GM10266 (cell line): ENCODE measurements around the gene PXT1.
"Not testable (repeated sequence)": the region's sequence is repeated elsewhere in the genome, so short reads cannot be mapped to it uniquely, and the experiment has no call there.

ENCODE experiments used
- DNase-seq: peaks from one replicate; pipeline ENCODE4 v3.0.0; 2012; ENCODE audit errors: extremely low spot score
- TF ChIP-seq, protein P1 (sequence below): IDR thresholded peaks from 2 replicates; pipeline ENCODE4 v1.5.1; 2012; ENCODE audit warnings: mild to moderate bottlenecking, low read depth; ENCODE audit not compliant: control insufficient read depth, insufficient read depth; ENCODE audit errors: missing control alignments

Gene PXT1, protein sequence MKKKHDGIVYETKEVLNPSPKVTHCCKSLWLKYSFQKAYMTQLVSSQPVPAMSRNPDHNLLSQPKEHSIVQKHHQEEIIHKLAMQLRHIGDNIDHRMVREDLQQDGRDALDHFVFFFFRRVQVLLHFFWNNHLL

DNA sequence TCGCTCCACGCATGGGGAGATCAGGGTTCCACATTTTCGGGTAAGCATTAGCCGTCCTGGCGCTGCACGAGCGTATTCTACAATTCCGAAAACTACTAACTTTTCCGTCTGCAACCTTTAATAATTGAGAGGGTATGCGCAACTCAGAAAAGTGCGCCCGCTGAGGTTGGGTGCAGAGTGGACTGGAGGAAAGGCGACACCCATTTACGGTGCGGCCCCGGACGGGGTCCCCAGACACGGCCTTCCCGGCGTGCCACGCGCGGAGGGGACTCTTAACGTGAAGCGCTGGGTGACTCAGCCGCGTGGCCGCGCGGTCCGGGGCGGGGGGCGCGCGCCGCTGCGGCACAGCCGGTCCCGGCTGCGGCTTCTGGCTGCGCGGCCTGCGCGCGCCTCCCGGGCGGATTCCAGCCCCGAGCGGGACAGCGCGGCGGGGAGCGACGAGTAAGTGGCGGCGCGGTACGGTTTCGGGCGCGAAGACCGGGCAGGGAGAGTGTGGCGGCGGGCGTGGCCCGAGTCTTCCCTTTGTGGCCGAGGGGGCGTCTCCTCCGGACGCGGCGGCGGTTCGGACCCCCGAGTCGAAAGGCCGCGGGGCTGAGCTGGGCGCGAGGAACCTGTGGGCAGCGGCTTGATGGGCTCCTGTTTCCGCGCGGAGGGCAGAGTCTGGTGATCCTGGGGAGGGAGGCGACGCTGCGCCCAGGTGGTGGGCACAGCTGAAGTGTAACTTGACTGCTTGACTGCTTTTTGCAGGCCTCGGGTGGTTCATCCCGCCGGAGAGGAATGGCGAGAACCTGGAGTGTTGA, at the start of gene PXT1, which contains the start of gene KCTD20:
Gene PXT1 (minus strand): TSS at position 184 of the 800 bp plus-strand sequence. CDS start 16,772 bp downstream, outside the sequence.
Gene KCTD20 (plus strand): TSS at position 330 of the 800 bp plus-strand sequence. CDS start 27,098 bp downstream, outside the sequence.
- TF ChIP-seq, protein P1, sequence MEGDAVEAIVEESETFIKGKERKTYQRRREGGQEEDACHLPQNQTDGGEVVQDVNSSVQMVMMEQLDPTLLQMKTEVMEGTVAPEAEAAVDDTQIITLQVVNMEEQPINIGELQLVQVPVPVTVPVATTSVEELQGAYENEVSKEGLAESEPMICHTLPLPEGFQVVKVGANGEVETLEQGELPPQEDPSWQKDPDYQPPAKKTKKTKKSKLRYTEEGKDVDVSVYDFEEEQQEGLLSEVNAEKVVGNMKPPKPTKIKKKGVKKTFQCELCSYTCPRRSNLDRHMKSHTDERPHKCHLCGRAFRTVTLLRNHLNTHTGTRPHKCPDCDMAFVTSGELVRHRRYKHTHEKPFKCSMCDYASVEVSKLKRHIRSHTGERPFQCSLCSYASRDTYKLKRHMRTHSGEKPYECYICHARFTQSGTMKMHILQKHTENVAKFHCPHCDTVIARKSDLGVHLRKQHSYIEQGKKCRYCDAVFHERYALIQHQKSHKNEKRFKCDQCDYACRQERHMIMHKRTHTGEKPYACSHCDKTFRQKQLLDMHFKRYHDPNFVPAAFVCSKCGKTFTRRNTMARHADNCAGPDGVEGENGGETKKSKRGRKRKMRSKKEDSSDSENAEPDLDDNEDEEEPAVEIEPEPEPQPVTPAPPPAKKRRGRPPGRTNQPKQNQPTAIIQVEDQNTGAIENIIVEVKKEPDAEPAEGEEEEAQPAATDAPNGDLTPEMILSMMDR, result no peak
- peak; percentile 90 for DNase-seq

DNA sequence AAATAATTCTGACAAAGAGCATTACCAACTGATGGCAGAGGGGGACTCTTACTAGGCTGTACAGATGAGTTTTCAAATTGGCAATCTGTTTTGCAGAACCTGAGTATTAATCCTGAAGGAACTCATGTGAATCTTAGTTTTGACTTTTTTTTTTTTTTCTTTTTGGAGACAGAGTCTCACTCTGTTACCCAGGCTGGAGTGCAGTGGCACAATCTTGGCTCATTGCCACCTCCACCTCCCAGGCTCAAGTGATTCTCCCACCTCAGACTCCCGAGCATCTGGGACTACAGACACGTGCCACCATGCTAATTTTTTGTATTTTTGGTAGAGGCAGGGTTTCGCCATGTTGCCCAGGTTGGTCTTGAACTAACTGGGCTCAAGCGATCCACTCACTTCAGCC, 49.4 kb upstream of the PXT1 start:
- DNase-seq, result no peak
- TF ChIP-seq, protein P1, result no peak

DNA sequence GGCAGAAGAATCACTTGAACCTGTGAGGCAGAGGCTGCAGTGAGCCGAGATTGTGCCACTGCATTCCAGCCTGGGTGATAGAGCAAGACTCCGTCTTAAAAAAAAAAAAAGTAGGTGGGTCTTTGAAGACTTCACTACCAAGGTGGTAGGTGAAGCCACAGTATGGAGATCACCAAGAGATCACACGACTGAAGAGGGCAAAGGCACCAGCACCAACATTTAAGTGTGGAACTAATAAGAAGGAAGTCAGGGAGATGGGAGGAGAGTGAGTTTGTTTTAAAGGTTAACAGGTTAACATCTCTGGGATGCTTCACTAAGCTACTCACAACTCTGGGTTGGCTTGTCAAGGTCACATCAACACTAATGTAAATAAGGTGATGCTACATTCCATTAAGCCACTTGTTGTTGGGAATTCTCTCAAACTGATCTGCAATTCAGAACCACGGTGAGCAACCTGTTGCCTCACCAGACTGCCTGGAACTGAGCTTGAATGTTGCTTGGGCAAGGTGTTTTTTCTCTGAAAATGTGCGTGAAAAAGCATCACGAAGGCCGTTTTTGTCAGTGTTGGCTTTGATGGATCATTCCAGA, 48.8 kb upstream of the PXT1 start:
- DNase-seq, result no peak
- TF ChIP-seq, protein P1, result no peak

DNA sequence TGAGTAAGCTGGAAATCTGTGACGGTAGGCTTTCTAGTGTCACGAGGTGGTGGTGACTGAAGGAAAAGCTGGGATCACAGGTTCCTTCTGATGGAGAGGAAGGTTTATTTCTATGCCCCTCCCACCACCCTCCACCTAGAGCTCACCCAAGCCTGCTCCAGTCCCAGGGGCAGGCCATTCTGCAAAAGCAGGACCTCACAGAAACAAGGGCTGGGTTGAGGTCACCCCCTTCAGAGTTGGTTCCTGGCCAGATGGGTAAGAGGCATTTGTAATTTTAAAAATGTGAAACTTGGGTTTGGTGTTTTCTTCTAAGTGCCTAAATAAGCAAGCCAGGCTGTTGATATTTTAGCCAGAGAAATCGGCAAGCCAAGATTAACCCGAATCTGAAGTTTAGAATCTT, 46.8 kb upstream of the PXT1 start:
- TF ChIP-seq, protein P1, result no peak
- no peak for DNase-seq

DNA sequence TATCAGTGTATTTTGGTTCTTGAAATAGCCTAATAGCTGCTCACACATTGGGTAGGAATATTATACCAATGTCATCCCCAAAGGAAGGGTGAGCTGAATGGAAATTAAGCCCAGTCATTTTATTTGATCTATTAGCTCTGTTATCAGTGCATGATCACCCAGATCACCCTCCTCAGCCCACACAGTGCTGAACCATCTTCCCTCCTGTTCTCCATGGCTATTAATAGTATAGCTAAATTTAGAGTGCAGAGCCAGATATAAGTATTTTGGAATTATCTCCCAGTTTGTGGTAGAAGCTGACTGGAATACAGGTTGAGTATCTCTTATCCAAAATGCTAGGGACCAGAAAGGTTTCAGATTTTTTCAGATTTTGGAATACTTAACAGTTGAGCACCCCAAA, 45.6 kb upstream of the PXT1 start:
- TF ChIP-seq, protein P1, result no peak
- no peak for DNase-seq

DNA sequence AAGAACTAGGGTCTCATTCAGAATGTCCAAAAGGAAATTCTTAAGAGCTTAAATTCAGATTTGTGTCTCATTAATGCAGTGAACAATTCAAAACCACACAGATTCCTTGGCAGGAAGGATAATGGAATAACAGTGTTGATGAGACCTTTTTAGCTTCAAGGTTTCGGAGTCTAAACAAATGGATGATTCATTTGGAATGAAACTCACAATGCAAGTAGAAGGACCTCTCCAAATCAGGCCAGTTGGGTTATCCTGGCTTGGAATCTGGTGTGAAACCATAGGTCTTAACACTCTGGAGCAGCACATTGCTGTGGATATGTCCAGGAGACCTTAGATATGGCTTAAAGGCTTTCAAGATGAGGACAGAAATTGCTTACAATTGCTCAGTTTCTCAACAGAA, 45.0 kb upstream of the PXT1 start:
- no peak for DNase-seq
- TF ChIP-seq, protein P1, result no peak

DNA sequence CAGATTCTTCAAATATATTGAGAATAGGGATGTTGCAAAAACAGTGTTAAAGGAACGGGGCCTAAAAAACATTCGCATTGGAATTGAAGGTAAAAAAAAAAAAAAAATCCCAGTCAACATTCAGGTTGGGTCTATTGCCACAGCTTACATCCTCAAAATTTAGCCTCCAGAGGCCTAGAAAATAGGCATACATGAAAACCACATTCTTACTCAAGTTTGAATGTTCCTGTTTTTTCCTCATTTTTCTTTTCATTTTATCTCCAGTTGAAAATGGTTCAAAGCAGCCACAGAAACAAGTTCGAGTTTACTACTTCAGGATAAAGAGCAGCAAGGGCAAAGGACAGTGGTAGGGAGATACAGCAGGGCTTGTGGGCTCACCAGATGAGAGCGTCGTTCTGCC, 42.1 kb upstream of the PXT1 start:
- TF ChIP-seq, protein P1, result no peak

DNA sequence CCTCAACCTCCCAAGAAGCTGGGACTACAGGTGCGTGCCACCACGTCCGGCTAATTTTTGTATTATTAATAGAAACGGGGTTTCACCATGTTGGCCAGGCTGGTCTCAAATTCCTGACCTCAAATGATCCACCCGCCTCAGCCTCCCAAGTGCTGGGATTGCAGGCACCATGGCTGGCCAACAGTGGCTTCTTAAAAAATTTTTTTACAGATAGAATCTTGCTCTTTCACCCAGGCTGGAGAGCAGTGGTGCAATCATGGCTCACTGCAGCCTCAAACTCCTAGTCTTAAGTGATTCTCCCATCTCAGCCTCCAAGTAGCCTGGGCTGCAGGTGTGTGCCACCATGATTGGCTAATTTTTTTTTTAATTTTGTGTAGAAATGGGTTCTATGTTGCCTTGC, 40.7 kb upstream of the PXT1 start:
- DNase-seq, result not testable (repeated sequence)

More for the DNA sequence above, 42.1 kb upstream of the PXT1 start:
- no peak for DNase-seq
